Measurements from ENCODE around the gene AK4.

AK4 gene

DNA sequence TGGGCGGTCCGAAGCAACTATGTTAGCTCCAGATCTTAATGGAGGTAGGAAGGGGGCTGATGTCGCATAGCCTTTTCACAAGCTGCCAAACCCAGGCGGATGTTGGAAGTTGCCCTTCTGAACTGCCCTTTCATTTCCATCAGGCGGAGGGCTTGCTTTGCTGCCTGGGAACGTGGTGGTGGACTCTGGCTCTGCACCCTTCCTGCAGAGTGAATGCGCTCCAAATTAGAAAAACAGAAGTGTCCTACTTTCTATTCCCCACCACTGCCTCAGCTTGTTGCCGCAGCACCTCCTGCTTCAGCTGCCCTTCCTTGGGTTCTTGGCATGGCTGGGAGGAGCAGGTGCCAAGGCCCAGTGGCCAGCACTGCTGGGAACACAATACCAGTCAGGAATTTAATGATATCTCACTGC lies 60.6 kb downstream of the AK4 start:
- H3K9me3 ChIP-seq (ENCODE audit: control insufficient read depth, insufficient read depth, low read length), result no peaks in the 10 kb centered on the region
- H3K27me3 ChIP-seq (ENCODE audit: control insufficient read depth, insufficient read depth, low read length), result no peaks in the 10 kb centered on the region
- no peak overlapping the region for H3K4me3 ChIP-seq (ENCODE audit: low read depth, low read length)
- H3K36me3 ChIP-seq (ENCODE audit: control insufficient read depth, insufficient read depth, low read length), result no peaks in the 10 kb centered on the region
- no peaks in the 10 kb centered on the region for H3K4me1 ChIP-seq (ENCODE audit: control insufficient read depth, insufficient read depth, low read length)
- H3K9ac ChIP-seq (ENCODE audit: low read depth, low read length), result no peak overlapping the region

DNA sequence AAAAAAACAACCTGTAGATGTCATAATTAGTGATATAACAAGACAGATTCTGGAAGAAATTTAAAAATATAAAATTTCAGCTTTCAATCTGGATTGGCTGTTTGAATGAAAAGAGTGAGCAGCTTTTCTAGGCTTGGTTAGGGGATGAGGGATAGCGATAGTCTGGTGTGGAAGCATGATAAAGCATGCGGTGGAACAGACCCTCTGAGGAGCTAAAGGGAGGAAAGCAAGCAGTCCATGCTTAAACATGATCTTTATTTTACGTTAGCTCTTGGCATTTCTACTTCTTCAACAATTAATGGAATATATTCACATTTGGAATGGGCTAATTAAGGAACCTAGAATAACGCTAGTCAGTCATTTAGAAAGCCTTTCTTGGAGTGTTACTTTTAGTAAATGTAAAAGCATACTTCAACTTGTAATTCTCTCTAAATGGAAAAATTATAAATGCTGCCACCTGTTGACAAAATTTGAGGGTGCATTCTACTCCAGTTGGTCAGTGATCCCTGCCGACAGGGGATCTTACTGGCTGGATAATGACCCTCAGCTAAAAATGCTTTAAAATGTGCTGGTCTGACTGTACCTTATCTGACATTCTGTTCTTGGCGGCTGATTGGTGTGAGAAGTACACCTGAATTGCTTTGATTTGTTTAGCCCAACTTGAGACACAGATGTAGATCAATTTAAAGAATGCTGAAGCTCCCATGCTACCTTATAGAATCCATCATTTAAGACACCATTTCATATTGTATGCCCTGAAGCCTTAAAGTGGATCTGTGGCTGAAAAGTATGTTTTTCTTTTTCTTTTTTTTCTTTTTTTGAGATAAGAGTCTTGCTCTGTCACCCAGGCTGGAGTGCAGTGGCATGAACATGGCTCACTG lies 61.2 kb downstream of the AK4 start:
- Histone ChIP-seq H3K4me1 (ENCODE audit: control insufficient read depth, insufficient read depth, low read length) (no peaks in the 10 kb centered on the region), H3K9me3 (ENCODE audit: control insufficient read depth, insufficient read depth, low read length) (no peaks in the 10 kb centered on the region), H3K4me3 (ENCODE audit: low read depth, low read length) (no peak overlapping the region), H3K9ac (ENCODE audit: low read depth, low read length) (no peak overlapping the region), H3K27me3 (ENCODE audit: control insufficient read depth, insufficient read depth, low read length) (no peaks in the 10 kb centered on the region), H3K36me3 (ENCODE audit: control insufficient read depth, insufficient read depth, low read length) (no peaks in the 10 kb centered on the region)

DNA sequence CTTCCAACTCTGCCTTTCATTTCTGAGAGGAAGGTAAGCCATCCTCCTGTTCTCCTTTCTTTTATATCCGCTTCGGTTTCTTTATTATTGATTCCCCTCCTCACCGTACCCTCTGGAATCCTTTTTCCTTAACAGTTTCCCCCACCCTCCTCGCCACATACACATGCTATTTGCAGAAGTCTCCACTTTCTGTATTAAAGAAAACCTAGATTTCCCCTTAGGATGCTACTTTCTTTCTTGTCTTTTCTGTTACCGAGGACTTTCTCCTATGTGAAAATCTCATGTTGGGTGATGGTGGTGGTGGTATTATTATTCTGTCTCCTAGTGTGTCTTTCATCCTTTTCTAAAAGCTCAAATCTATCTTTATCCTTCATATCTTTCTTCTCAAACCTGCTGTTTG lies 62.3 kb downstream of the AK4 start:
- Histone ChIP-seq H3K9me3 (ENCODE audit: control insufficient read depth, insufficient read depth, low read length) (no peaks in the 10 kb centered on the region), H3K9ac (ENCODE audit: low read depth, low read length) (no peak overlapping the region), H3K36me3 (ENCODE audit: control insufficient read depth, insufficient read depth, low read length) (no peaks in the 10 kb centered on the region), H3K4me3 (ENCODE audit: low read depth, low read length) (no peak overlapping the region), H3K27me3 (ENCODE audit: control insufficient read depth, insufficient read depth, low read length) (no peaks in the 10 kb centered on the region), H3K4me1 (ENCODE audit: control insufficient read depth, insufficient read depth, low read length) (no peaks in the 10 kb centered on the region)

DNA sequence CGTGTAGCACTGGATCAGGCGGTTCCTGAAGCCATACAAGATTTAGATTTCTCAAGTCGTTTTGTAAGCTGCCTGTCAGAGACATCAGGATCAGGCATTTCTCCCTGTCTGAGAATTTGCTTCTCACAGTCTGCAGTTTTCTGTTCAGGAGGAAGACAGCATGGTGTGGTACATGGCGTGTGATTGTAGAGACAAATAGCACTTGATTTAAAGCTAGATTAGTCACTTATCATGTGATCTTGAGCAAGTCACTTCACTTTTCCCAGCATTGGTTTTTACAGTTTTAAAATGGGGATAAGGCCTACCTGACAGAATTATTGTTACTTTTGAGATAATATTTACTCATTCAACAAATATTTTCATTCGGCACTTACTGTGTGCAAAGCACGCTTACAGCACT lies 63.3 kb downstream of the AK4 start:
- no peaks in the 10 kb centered on the region for H3K4me1 ChIP-seq (ENCODE audit: control insufficient read depth, insufficient read depth, low read length)
- no peak overlapping the region for H3K9ac ChIP-seq (ENCODE audit: low read depth, low read length)
- no peak overlapping the region for H3K4me3 ChIP-seq (ENCODE audit: low read depth, low read length)
- no peaks in the 10 kb centered on the region for H3K27me3 ChIP-seq (ENCODE audit: control insufficient read depth, insufficient read depth, low read length)
- H3K36me3 ChIP-seq (ENCODE audit: control insufficient read depth, insufficient read depth, low read length), result no peaks in the 10 kb centered on the region
- H3K9me3 ChIP-seq (ENCODE audit: control insufficient read depth, insufficient read depth, low read length), result no peaks in the 10 kb centered on the region

DNA sequence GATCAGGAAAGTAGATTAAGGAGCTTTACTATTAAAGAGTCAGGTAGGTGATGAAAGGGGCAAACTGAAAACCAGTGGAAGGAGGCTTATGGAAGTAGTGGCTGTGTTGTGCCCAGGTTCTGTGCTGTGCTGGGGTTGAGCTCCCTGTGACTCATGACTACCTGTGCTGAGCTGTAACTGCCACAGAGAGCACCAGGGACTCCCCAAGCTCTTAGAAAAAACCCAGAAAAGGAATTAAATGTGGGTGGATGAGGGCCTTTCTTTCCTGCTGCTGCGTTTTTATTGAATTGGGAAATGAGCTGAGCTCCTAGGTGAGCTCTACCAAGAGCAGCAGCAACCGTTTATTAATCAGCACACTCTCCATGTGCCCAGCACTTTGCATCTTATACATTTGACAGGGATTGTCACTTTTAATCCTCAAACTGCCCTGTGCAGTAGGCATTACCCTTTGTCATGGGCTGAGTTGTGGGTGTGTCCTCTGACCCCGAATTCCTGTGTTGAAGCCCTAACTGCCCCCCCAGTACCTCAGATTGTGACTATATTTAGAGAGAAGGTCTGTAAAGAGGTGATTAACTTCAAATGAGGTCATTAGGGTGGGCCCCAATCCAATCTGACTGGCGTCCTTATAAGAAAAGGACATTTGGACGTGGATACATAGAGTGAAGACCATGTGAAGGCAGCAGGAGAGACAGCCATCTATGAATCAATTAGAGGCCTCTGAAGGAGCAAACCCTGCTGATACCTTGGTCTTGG lies 65.4 kb downstream of the AK4 start:
- Histone ChIP-seq H3K9me3 (ENCODE audit: control insufficient read depth, insufficient read depth, low read length) (no peaks in the 10 kb centered on the region), H3K36me3 (ENCODE audit: control insufficient read depth, insufficient read depth, low read length) (no peaks in the 10 kb centered on the region), H3K27me3 (ENCODE audit: control insufficient read depth, insufficient read depth, low read length) (no peaks in the 10 kb centered on the region), H3K9ac (ENCODE audit: low read depth, low read length) (no peak overlapping the region), H3K4me3 (ENCODE audit: low read depth, low read length) (no peak overlapping the region), H3K4me1 (ENCODE audit: control insufficient read depth, insufficient read depth, low read length) (peaks cover 4% of the 10 kb centered on the region)

DNA sequence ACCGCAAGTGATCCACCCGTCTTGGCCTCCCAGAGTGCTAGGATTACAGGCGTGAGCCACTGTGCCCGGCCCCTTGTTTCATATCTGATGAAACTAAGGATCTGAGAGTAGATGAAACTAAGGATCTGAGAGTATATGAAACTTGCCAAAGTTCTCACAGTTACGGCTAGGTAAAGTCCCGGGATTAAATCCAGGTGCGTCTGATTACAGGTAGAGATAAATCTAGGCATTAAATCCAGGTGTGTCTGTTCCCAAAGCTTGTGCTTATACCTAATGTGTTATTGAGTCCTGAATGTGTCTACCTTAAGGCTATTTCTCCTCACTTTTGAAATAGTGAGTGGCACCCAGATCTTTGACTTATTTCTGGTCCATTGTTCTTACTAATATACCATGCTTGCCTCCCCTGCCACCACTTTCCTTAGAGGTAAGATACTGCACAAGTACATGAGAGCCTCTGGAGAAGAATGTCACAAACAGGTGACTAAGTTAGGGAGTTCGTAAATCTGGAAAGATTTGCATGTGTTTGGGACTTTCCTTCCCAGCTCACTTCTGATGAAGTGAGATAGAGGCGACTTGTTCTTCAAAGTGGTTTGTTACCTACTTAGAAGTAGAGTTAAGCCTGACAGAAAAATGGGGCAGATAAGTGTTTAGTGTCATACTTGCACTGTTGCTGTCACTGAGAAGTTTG lies 66.5 kb downstream of the AK4 start:
- H3K4me1 ChIP-seq (ENCODE audit: control insufficient read depth, insufficient read depth, low read length), result peaks cover 4% of the 10 kb centered on the region
- H3K9ac ChIP-seq (ENCODE audit: low read depth, low read length), result no peak overlapping the region
- no peaks in the 10 kb centered on the region for H3K27me3 ChIP-seq (ENCODE audit: control insufficient read depth, insufficient read depth, low read length)
- no peaks in the 10 kb centered on the region for H3K36me3 ChIP-seq (ENCODE audit: control insufficient read depth, insufficient read depth, low read length)
- H3K9me3 ChIP-seq (ENCODE audit: control insufficient read depth, insufficient read depth, low read length), result no peaks in the 10 kb centered on the region
- no peak overlapping the region for H3K4me3 ChIP-seq (ENCODE audit: low read depth, low read length)

DNA sequence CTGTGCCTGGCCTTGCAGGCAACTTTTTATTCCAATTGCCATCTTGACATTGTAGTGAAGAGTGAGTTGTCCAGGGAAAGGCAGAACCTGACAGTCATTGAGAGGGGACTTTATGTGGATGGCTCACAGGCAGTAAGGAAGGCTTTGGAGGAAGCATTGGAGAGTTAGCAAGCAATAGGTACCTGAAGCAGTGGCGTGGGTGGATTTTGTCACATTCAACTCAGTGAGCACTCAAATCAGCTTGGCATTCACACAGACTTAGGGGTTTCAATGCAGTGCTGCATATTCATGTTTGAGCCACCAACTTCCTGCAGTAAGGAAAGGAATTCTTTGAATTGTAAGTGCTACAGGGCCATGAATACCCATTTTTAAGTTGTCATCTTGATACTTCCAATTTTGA lies 69.0 kb downstream of the AK4 start:
- H3K9me3 ChIP-seq (ENCODE audit: control insufficient read depth, insufficient read depth, low read length), result no peaks in the 10 kb centered on the region
- H3K27me3 ChIP-seq (ENCODE audit: control insufficient read depth, insufficient read depth, low read length), result no peaks in the 10 kb centered on the region
- H3K9ac ChIP-seq (ENCODE audit: low read depth, low read length), result no peak overlapping the region
- H3K4me3 ChIP-seq (ENCODE audit: low read depth, low read length), result no peak overlapping the region
- H3K4me1 ChIP-seq (ENCODE audit: control insufficient read depth, insufficient read depth, low read length), result peaks cover 4% of the 10 kb centered on the region
- no peaks in the 10 kb centered on the region for H3K36me3 ChIP-seq (ENCODE audit: control insufficient read depth, insufficient read depth, low read length)

DNA sequence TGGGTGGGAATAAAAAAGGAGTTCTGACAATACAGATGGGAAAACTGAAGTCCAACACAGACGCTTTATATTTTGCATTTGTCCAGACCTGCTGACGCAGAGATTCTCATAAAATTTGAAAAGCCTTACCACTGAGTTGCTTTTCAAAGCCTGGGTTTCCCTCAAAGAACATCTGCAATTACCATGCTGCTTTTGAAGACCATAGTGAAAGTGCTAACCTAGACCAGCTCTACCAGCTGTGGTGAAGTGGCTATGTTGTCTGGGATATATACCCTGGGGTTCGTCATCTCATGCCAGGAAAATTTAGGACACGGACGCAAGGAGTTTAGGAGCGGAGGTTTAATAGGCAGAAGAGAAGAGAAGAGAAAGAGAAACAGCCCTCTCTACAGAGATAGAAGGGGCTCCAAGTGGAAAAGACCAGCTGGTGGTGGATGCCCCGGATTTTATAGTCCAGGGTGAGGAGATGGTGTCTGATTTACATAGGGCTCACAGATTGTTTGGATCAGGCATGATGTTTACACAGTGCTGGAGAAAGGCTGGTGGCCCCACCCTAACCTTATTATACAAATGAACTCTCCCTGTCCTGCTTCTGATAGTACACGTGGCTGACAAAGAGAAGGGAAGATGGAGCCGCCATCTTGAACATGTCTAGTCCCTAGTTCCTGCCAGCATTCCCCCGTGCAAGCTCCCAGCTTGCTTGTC lies 73.8 kb downstream of the AK4 start:
- Histone ChIP-seq H3K4me3 (ENCODE audit: low read depth, low read length) (no peak overlapping the region), H3K27me3 (ENCODE audit: control insufficient read depth, insufficient read depth, low read length) (no peaks in the 10 kb centered on the region), H3K36me3 (ENCODE audit: control insufficient read depth, insufficient read depth, low read length) (no peaks in the 10 kb centered on the region), H3K9me3 (ENCODE audit: control insufficient read depth, insufficient read depth, low read length) (no peaks in the 10 kb centered on the region), H3K9ac (ENCODE audit: low read depth, low read length) (no peak overlapping the region), H3K4me1 (ENCODE audit: control insufficient read depth, insufficient read depth, low read length) (peaks cover 2% of the 10 kb centered on the region)

DNA sequence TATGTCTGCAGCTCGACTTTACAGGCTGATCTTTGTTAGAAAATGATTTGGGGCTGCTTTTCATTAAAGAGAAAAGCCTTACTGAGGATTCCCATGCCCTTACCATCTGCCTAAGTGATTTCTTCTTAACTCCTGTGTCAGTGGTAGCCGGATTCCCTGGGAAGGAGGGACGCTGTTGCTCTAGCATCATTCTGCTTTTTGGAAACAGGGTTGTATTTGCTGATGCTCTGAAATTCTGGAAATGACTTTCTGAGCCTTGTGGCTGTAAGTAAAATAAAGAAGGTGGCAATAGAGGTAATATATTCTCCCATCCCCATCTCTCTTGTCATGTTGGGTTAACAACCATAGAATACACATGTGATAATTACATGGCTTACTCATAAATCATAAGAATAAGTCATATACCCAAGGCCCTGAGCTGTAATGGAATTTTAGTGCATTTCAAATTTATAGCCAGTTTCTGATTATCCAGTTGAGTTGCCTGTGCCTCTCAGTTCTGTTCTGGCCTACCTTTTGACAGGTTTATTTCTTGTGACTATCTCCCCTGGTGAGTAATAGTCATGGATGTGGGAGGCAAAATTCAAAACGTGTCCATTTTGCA lies 74.4 kb downstream of the AK4 start:
- Histone ChIP-seq H3K4me1 (ENCODE audit: control insufficient read depth, insufficient read depth, low read length) (no peaks in the 10 kb centered on the region), H3K4me3 (ENCODE audit: low read depth, low read length) (no peak overlapping the region), H3K9me3 (ENCODE audit: control insufficient read depth, insufficient read depth, low read length) (no peaks in the 10 kb centered on the region), H3K9ac (ENCODE audit: low read depth, low read length) (no peak overlapping the region), H3K27me3 (ENCODE audit: control insufficient read depth, insufficient read depth, low read length) (no peaks in the 10 kb centered on the region), H3K36me3 (ENCODE audit: control insufficient read depth, insufficient read depth, low read length) (no peaks in the 10 kb centered on the region)

DNA sequence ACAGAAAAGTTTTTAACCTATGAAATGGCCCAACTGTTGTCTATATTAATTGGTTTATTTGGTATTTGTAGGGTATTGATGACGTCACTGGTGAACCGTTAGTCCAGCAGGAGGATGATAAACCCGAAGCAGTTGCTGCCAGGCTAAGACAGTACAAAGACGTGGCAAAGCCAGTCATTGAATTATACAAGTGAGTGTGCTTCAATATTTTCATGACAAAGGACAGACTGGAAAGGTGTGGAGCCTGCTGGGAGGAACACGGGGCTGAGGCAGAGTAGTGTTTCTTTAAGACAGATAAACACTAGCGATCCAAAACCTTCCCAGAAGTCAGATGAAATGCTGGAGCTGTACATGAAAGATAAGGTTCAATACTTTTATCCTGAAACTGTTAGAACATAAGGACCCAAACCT lies 76.7 kb downstream of the AK4 start:
- Histone ChIP-seq H3K9me3 (ENCODE audit: control insufficient read depth, insufficient read depth, low read length) (no peaks in the 10 kb centered on the region), H3K4me3 (ENCODE audit: low read depth, low read length) (no peak overlapping the region), H3K27me3 (ENCODE audit: control insufficient read depth, insufficient read depth, low read length) (no peaks in the 10 kb centered on the region), H3K4me1 (ENCODE audit: control insufficient read depth, insufficient read depth, low read length) (no peaks in the 10 kb centered on the region), H3K36me3 (ENCODE audit: control insufficient read depth, insufficient read depth, low read length) (no peaks in the 10 kb centered on the region), H3K9ac (ENCODE audit: low read depth, low read length) (no peak overlapping the region)

DNA sequence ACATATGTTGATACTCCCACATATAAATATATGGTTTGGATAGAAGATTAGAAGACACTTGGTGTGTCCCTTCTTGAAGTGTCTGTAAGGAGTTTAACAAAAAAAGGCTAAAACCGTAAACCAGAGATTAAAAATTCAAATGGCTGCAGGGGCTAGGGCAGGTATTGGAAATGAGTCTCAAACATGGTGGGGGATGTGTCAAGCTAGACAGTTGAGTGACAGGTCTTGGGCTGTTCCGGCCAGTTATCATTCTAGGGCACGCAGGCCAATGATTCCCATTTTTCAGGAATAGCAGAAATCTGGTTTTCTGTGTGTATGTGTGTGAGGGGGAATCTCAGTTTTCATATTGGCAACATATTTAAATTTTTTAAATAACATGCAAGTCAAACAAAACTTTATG lies 77.2 kb downstream of the AK4 start:
- H3K9me3 ChIP-seq (ENCODE audit: control insufficient read depth, insufficient read depth, low read length), result no peaks in the 10 kb centered on the region
- H3K9ac ChIP-seq (ENCODE audit: low read depth, low read length), result no peak overlapping the region
- H3K4me3 ChIP-seq (ENCODE audit: low read depth, low read length), result no peak overlapping the region
- H3K36me3 ChIP-seq (ENCODE audit: control insufficient read depth, insufficient read depth, low read length), result no peaks in the 10 kb centered on the region
- no peaks in the 10 kb centered on the region for H3K4me1 ChIP-seq (ENCODE audit: control insufficient read depth, insufficient read depth, low read length)
- H3K27me3 ChIP-seq (ENCODE audit: control insufficient read depth, insufficient read depth, low read length), result no peaks in the 10 kb centered on the region

Data from iPS-15b (cell line).